ENCODE data around the gene LEP. TPM values are rescaled to one million over a fixed set of nuclear protein-coding genes. Genes with fewer than 3 reads are reported as not detected.

The LEP gene
- total RNA-seq, 1 experiment from 2014 or later: not detected

DNA sequence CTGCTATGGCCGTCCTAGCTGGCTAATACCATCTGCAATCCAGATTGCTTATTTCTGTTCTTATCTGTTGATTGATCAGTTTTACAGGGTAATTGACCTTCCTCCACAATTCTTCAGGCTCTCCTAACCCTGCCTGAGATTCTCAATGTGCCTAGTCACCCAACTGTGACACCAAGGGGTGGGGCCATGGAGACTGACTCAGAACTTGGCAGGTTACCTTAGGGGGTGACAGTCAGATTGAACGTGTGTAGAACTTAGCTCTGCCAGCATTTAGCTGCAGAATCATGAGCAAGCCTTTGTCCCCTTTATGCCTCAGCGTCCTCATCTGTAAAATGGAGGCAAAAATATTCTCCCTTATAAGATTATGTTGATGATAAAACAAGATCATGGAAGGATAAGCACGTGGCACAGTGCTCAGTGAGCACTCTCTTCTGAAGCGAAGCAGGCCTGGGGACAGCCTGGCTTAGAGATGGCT is 19.1 kb upstream of the LEP start (continued):
- TF ChIP-seq, protein P1, sequence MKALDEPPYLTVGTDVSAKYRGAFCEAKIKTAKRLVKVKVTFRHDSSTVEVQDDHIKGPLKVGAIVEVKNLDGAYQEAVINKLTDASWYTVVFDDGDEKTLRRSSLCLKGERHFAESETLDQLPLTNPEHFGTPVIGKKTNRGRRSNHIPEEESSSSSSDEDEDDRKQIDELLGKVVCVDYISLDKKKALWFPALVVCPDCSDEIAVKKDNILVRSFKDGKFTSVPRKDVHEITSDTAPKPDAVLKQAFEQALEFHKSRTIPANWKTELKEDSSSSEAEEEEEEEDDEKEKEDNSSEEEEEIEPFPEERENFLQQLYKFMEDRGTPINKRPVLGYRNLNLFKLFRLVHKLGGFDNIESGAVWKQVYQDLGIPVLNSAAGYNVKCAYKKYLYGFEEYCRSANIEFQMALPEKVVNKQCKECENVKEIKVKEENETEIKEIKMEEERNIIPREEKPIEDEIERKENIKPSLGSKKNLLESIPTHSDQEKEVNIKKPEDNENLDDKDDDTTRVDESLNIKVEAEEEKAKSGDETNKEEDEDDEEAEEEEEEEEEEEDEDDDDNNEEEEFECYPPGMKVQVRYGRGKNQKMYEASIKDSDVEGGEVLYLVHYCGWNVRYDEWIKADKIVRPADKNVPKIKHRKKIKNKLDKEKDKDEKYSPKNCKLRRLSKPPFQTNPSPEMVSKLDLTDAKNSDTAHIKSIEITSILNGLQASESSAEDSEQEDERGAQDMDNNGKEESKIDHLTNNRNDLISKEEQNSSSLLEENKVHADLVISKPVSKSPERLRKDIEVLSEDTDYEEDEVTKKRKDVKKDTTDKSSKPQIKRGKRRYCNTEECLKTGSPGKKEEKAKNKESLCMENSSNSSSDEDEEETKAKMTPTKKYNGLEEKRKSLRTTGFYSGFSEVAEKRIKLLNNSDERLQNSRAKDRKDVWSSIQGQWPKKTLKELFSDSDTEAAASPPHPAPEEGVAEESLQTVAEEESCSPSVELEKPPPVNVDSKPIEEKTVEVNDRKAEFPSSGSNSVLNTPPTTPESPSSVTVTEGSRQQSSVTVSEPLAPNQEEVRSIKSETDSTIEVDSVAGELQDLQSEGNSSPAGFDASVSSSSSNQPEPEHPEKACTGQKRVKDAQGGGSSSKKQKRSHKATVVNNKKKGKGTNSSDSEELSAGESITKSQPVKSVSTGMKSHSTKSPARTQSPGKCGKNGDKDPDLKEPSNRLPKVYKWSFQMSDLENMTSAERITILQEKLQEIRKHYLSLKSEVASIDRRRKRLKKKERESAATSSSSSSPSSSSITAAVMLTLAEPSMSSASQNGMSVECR (CRISPR knock-in tag; IDR thresholded peaks at IDR 0.05; ENCODE audit: borderline replicate concordance): no peak

DNA sequence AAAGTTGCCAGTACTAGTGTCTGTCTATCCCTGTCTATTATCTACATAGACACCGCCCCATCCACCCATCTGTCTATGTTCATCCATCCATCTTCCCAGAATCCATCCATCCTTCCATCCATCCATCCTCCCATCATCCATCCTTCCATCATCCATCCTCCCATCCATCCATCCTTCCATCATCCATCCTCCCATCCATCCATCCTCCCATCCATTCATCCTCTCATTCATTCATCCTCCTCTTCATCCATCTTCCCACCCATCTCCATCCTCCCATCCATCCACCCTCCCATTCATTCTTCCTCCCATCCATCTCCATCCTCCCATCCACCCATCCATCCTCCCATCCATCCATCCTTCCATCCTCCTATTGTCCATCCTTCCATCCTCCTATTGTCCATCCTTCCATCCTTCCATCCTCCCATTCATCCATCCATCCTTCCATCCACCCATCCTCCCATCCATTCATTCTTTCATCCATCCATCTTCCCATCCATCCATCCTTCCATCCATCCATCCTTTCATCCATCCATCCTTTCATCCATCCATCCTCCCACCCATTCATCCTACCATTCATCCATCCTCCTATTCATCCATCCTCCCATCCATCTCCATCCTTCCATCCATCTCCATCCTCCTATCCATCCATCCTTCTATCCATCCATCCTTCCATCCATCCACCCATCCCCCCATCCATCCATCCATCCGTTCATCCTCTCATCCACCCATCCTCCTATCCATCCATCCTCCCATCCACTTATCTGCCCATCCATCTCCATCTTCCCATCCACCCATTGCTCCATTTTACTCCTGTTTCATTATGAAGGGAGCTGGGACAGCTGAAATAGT is 14.7 kb upstream of the LEP start:
- Mint-ChIP-seq H3K27me3 (ENCODE audit: low read depth) (peaks cover 27% of the 10 kb centered on the region), H3K36me3 (no peaks in the 10 kb centered on the region), H3K27ac (no peak overlapping the region), H3K4me1 (peaks cover 21% of the 10 kb centered on the region), H3K4me3 (no peak overlapping the region), H3K9me3 (peaks cover 7% of the 10 kb centered on the region; the same call in 1 of the 2 replicates)
- no peak for TF ChIP-seq MXD4 (CRISPR knock-in tag; IDR thresholded peaks at IDR 0.05; ENCODE audit: borderline replicate concordance)
- TF ChIP-seq, protein P2, sequence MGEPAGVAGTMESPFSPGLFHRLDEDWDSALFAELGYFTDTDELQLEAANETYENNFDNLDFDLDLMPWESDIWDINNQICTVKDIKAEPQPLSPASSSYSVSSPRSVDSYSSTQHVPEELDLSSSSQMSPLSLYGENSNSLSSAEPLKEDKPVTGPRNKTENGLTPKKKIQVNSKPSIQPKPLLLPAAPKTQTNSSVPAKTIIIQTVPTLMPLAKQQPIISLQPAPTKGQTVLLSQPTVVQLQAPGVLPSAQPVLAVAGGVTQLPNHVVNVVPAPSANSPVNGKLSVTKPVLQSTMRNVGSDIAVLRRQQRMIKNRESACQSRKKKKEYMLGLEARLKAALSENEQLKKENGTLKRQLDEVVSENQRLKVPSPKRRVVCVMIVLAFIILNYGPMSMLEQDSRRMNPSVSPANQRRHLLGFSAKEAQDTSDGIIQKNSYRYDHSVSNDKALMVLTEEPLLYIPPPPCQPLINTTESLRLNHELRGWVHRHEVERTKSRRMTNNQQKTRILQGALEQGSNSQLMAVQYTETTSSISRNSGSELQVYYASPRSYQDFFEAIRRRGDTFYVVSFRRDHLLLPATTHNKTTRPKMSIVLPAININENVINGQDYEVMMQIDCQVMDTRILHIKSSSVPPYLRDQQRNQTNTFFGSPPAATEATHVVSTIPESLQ (CRISPR knock-in tag; IDR thresholded peaks at IDR 0.05): no peak
- TF ChIP-seq TEAD4 (CRISPR knock-in tag; IDR thresholded peaks at IDR 0.05): no peak
- TF ChIP-seq ZNF317 (CRISPR knock-in tag; IDR thresholded peaks at IDR 0.05; ENCODE audit: borderline replicate concordance, low read depth): no peak
- no peak for TF ChIP-seq ZNF138 (CRISPR knock-in tag; conservative IDR thresholded peaks at IDR 0.05)
- no peak for TF ChIP-seq PRRX2 (CRISPR knock-in tag; IDR thresholded peaks at IDR 0.05)
- TF ChIP-seq, protein P3, sequence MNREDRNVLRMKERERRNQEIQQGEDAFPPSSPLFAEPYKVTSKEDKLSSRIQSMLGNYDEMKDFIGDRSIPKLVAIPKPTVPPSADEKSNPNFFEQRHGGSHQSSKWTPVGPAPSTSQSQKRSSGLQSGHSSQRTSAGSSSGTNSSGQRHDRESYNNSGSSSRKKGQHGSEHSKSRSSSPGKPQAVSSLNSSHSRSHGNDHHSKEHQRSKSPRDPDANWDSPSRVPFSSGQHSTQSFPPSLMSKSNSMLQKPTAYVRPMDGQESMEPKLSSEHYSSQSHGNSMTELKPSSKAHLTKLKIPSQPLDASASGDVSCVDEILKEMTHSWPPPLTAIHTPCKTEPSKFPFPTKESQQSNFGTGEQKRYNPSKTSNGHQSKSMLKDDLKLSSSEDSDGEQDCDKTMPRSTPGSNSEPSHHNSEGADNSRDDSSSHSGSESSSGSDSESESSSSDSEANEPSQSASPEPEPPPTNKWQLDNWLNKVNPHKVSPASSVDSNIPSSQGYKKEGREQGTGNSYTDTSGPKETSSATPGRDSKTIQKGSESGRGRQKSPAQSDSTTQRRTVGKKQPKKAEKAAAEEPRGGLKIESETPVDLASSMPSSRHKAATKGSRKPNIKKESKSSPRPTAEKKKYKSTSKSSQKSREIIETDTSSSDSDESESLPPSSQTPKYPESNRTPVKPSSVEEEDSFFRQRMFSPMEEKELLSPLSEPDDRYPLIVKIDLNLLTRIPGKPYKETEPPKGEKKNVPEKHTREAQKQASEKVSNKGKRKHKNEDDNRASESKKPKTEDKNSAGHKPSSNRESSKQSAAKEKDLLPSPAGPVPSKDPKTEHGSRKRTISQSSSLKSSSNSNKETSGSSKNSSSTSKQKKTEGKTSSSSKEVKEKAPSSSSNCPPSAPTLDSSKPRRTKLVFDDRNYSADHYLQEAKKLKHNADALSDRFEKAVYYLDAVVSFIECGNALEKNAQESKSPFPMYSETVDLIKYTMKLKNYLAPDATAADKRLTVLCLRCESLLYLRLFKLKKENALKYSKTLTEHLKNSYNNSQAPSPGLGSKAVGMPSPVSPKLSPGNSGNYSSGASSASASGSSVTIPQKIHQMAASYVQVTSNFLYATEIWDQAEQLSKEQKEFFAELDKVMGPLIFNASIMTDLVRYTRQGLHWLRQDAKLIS (CRISPR knock-in tag; IDR thresholded peaks at IDR 0.05; ENCODE audit: borderline replicate concordance): no peak
- TF ChIP-seq FOXK1 (CRISPR knock-in tag; IDR thresholded peaks at IDR 0.05): no peak
- TF ChIP-seq, protein P4, sequence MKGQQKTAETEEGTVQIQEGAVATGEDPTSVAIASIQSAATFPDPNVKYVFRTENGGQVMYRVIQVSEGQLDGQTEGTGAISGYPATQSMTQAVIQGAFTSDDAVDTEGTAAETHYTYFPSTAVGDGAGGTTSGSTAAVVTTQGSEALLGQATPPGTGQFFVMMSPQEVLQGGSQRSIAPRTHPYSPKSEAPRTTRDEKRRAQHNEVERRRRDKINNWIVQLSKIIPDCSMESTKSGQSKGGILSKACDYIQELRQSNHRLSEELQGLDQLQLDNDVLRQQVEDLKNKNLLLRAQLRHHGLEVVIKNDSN (CRISPR knock-in tag; IDR thresholded peaks at IDR 0.05): no peak
- TF ChIP-seq, protein P5, sequence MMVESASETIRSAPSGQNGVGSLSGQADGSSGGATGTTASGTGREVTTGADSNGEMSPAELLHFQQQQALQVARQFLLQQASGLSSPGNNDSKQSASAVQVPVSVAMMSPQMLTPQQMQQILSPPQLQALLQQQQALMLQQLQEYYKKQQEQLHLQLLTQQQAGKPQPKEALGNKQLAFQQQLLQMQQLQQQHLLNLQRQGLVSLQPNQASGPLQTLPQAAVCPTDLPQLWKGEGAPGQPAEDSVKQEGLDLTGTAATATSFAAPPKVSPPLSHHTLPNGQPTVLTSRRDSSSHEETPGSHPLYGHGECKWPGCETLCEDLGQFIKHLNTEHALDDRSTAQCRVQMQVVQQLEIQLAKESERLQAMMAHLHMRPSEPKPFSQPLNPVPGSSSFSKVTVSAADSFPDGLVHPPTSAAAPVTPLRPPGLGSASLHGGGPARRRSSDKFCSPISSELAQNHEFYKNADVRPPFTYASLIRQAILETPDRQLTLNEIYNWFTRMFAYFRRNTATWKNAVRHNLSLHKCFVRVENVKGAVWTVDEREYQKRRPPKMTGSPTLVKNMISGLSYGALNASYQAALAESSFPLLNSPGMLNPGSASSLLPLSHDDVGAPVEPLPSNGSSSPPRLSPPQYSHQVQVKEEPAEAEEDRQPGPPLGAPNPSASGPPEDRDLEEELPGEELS (CRISPR knock-in tag; IDR thresholded peaks at IDR 0.05): no peak
- TF ChIP-seq, protein P6, sequence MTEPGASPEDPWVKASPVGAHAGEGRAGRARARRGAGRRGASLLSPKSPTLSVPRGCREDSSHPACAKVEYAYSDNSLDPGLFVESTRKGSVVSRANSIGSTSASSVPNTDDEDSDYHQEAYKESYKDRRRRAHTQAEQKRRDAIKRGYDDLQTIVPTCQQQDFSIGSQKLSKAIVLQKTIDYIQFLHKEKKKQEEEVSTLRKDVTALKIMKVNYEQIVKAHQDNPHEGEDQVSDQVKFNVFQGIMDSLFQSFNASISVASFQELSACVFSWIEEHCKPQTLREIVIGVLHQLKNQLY (CRISPR knock-in tag; IDR thresholded peaks at IDR 0.05): no peak
- TF ChIP-seq RELA (CRISPR knock-in tag; IDR thresholded peaks at IDR 0.05; ENCODE audit: borderline replicate concordance): no peak
- TF ChIP-seq, protein P7, sequence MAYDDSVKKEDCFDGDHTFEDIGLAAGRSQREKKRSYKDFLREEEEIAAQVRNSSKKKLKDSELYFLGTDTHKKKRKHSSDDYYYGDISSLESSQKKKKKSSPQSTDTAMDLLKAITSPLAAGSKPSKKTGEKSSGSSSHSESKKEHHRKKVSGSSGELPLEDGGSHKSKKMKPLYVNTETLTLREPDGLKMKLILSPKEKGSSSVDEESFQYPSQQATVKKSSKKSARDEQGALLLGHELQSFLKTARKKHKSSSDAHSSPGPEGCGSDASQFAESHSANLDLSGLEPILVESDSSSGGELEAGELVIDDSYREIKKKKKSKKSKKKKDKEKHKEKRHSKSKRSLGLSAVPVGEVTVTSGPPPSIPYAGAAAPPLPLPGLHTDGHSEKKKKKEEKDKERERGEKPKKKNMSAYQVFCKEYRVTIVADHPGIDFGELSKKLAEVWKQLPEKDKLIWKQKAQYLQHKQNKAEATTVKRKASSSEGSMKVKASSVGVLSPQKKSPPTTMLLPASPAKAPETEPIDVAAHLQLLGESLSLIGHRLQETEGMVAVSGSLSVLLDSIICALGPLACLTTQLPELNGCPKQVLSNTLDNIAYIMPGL (CRISPR knock-in tag; IDR thresholded peaks at IDR 0.05): no peak
- TF ChIP-seq NR3C1 (CRISPR knock-in tag; conservative IDR thresholded peaks at IDR 0.05; ENCODE audit: low read depth): no peak
- TF ChIP-seq HMGA2 (CRISPR knock-in tag; IDR thresholded peaks at IDR 0.05): no peak
- no peak for TF ChIP-seq ELF4 (CRISPR knock-in tag; IDR thresholded peaks at IDR 0.05; ENCODE audit: low read depth)
- TF ChIP-seq, protein P8, sequence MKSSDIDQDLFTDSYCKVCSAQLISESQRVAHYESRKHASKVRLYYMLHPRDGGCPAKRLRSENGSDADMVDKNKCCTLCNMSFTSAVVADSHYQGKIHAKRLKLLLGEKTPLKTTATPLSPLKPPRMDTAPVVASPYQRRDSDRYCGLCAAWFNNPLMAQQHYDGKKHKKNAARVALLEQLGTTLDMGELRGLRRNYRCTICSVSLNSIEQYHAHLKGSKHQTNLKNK (CRISPR knock-in tag; IDR thresholded peaks at IDR 0.05): no peak
- ChIA-PET CTCF (interaction anchor here (2.2 kb wide), 1 partner anchor 17 kb away, joined by 8 read pairs; no protein-coding TSS in a partner anchor), POLR2A (no interaction called here)
- ATAC-seq (no peak), DNase-seq (ENCODE audit: low spot score) (no peak)

Measured in WTC11 (cell line).